HEK293T (cell line): ENCODE measurements around the gene ANO1.

Experiments
- CTBP1 ChIP-seq: fragments of 450-650 bp; IDR thresholded peaks from 2 replicates; pipeline ENCODE4 v1.6.1; 2016; ENCODE audit warnings: borderline replicate concordance
- ELF4 ChIP-seq: fragments of 450-650 bp; IDR thresholded peaks from 2 replicates; pipeline ENCODE4 v1.6.1; 2017; ENCODE audit warnings: antibody characterized with exemption
- FOXA1 ChIP-seq: fragments of 450-650 bp; IDR thresholded peaks from 2 replicates; pipeline ENCODE4 v1.6.1; 2016; ENCODE audit warnings: mild to moderate bottlenecking
- FOXK2 ChIP-seq: fragments of 450-650 bp; IDR thresholded peaks from 2 replicates; pipeline ENCODE4 v1.6.1; 2016; ENCODE audit warnings: mild to moderate bottlenecking
- SP1 ChIP-seq: fragments of 450-650 bp; IDR thresholded peaks from 2 replicates; pipeline ENCODE4 v1.6.1; 2017
- SUZ12 ChIP-seq: fragments of 450-650 bp; IDR thresholded peaks from 2 replicates; pipeline ENCODE4 v1.6.1; 2016; ENCODE audit warnings: mild to moderate bottlenecking
- ZNF384 ChIP-seq: fragments of 450-650 bp; IDR thresholded peaks from 2 replicates; pipeline ENCODE4 v1.6.1; 2016

DNA sequence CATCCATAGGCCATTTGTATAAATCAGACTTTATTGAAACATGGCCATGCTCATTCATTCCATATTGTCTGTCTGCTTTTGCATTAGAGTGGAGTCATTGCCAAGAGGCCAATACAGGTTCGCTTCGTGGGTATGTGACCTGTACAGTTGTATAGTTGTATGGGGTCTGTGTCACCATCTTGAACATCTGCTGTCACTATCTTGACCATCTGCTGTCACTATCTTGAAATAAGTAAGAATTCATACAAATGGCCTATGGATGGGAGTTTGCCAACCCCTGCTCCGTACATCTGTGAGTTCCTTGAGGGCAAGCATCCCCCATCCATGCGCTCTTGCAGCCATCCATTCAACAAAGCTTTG is 44.4 kb upstream of the ANO1 start:
- TF ChIP-seq FOXA1 (no peak), FOXK2 (no peak), SP1 (no peak), CTBP1 (no peak), ELF4 (no peak), SUZ12 (no peak), ZNF384 (no peak)
